ENCODE measurements around the gene PPIE. TPM values are rescaled to one million over a fixed set of nuclear protein-coding genes. Genes with fewer than 3 reads are reported as not detected.

The PPIE gene
- total RNA-seq, 1 experiment from 2014 or later: 43.7 TPM

- no peak for DNase-seq (ENCODE audit: low spot score)
Measured at GRCh38 chr1:39805385-39805784, 66.7 kb downstream of the PPIE start.

GRCh38 chr1:39808784-39809517 is 70.3 kb downstream of the PPIE start:
- no peak for DNase-seq (ENCODE audit: low spot score)

GRCh38 chr1:39812913-39813312 is 74.2 kb downstream of the PPIE start:
- DNase-seq (ENCODE audit: low spot score): no peak

Other genes with a start within 250 kb of the PPIE start
- not detected in 2 replicates for gene BMP8A, start 247.2 kb upstream of the PPIE start, total RNA-seq (2014; rRNA removed; shearing (Covaris generic))
- gene PABPC4, start 162.1 kb upstream of the PPIE start, total RNA-seq (2014; rRNA removed; shearing (Covaris generic)): 80.9 and 88.9 TPM in 2 replicates
- gene HEYL, start 99.2 kb upstream of the PPIE start, total RNA-seq (2014; rRNA removed; shearing (Covaris generic)): not detected in 2 replicates
- gene NT5C1A, start 66.8 kb upstream of the PPIE start, total RNA-seq (2014; rRNA removed; shearing (Covaris generic)): 0.97 TPM in 1 of 2 replicates, not detected in the other
- 0.46 and 0.74 TPM in 2 replicates for gene HPCAL4, start 47.4 kb upstream of the PPIE start, total RNA-seq (2014; rRNA removed; shearing (Covaris generic))
- 0.35 TPM in 1 of 2 replicates, not detected in the other for gene OXCT2, start 32.5 kb downstream of the PPIE start, total RNA-seq (2014; rRNA removed; shearing (Covaris generic))
- gene BMP8B, start 50.0 kb downstream of the PPIE start, total RNA-seq (2014; rRNA removed; shearing (Covaris generic)): 0.08 and 0.19 TPM in 2 replicates
- gene TRIT1, start 144.6 kb downstream of the PPIE start, total RNA-seq (2014; rRNA removed; shearing (Covaris generic)): 24.4 and 28.1 TPM in 2 replicates
- gene MYCL, start 163.0 kb downstream of the PPIE start, total RNA-seq (2014; rRNA removed; shearing (Covaris generic)): not detected in 2 replicates
- gene MFSD2A, start 216.3 kb downstream of the PPIE start, total RNA-seq (2014; rRNA removed; shearing (Covaris generic)): 8.5 and 9.5 TPM in 2 replicates